GM18868 (cell line): Measurements from ENCODE around the gene ACY1.

Experiments
- ATAC-seq: cut with Tn5 transposase; IDR thresholded peaks from one replicate; pipeline ENCODE4 v1.9.1; 2021; ENCODE audit warnings: mild to moderate bottlenecking, moderate library complexity; ENCODE audit not compliant: unreplicated experiment

The ACY1 gene

DNA sequence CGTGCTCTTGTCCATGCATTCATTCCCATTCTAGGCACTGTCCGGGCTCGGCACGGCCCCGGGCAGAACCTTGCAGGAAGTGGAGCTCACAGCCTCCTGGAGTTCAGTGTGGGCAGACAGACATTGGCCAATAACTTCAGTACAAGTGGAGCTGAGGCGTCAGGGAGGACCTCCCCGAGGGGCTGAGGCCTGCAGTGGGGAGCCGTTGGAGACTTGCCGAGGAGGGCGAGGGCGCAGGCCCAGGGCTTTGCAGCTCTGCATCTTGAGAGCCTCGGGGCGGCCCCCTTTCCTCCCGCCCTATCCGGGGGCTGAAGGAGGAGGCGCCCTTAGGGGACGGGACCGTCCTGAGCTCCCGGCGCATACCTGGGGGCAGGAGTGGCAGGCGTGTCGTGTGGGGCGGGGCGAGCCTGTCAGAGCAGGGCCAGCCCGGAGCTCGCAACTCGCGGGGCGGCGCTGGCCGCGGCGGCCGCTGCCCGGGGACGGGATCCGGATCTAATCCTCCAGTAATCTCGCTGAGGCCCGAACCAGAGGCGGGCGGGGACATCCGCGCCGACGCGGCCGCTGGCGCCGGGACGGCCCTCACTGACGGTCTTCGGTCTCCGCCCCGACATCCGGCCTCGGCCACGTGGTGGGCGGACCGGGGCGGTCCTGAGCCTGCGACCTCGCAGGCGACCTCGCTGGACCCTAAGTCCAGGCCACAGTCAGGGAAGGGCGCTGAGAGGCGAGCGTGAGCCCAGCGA, at the start of gene ACY1:
Gene ACY1 (plus strand): TSS at position 698 of the 740 bp plus-strand sequence. CDS start 530 bp downstream, outside the sequence.
- peak; percentile 73 for ATAC-seq

DNA sequence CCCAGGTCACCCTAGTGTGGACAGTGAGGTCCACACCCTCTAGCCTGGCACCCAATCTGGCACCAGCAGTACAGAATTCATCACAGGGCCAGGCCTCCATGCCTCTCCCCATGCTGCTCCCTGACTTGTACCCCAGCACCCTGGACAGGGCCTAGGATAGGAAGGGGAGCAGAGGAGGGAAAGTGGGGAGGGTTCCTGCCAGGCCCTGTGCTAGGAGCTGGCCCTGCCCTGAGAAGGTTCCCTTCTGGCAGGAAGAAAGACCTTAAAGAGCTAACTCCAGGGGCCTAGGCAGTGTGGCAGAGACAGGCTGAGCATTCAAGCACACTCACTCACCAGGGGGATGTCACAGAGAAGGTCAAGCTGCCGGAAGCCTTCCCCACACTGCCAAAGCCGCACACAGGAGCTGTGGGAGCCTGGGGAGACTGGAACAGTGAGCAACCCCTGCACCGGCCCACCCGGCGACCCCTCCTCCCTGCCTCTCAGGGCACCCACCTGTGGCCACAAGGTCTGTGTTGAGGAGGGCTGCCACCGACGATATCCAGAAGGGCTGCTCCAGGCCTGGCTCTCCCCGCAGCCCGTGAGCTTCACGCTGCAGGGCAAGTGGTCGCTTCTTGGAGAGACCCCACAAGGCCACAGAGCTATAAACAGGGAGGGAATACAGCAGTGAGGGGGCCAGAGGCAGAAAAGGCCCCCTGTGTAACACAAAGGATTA, 49.0 kb upstream of the ACY1 start:
- no peak for ATAC-seq

DNA sequence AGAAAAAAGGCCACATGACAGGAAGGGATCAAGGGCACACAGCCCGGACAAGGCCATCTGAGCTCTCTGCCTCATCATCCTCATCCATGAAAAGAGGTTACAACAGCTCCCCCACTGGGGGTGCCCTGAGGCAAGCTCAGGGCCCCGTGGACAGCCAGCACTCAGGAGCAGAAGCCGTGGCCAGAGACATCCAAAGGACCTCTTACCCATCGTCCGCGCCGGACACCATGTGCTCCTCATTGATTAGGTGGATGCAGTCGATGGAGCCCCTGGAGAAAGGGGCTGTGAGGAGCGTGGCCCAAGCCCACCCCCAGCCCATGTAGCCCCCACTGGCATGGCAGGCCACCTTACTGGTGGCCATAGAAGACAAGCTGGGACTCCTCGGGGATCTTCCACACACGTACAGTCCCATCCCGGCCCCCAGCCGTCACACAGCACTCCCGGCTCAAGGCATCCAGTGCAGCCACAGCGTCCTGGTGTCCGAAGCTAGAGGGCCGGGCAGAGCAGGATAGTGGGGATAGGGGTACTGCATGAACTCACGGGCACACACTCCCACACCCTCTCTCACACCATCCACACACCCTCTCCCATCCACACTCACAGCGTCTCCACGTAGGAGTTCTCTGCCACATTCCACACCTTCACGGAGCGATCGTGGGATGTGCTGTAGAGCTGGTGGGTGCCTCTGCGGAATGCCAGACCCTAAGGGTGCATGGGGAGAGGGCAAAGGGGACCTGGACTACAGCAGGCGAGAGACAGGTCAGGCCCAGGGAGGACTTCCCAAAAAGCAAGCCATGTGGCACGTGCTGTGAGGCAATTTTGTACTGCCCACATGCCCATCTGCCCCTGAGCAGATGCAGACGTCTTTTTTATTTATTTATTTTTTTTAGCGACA, 48.1 kb upstream of the ACY1 start:
- ATAC-seq = no peak

DNA sequence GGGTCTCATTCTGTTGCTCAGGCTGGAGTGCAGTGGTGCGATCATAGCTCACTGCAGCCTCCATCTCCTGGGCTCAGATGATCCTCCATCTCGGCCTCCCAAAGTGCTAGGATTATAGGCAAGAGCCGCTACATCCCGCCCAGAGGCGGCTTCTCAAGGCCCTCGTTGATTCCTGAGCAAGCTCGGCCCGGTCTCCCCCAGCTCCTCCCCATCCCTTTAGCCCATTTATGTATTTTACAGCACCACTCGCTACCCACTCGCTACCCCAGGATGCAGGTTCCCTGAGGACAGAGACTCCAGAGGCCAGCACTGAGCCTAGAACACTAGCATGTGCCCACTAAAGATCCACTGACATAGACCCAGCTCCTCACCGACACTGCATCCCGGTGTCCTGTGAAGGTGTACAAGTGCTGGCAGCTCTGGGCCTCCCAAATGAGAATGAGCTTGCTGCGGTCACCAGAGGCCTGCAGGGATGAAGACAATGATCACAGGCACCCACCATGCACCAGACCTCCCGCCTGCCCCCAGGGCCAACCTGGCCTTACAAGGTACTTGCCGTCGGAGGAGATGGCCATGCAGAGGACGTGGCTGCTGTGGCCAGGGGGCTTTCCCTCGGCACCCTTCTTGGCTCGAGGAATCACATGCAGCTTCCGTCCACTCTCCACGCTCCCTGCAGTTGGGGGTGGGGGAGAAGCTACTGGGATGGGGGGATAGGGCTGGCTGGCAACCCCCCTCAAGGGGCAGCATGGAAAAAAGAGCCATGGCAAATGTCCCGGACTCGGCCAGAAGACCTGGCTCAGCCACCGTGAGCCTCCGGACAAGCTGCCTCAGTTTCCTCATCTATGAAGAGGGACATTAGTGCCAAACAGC, 47.2 kb upstream of the ACY1 start:
- ATAC-seq = no peak

DNA sequence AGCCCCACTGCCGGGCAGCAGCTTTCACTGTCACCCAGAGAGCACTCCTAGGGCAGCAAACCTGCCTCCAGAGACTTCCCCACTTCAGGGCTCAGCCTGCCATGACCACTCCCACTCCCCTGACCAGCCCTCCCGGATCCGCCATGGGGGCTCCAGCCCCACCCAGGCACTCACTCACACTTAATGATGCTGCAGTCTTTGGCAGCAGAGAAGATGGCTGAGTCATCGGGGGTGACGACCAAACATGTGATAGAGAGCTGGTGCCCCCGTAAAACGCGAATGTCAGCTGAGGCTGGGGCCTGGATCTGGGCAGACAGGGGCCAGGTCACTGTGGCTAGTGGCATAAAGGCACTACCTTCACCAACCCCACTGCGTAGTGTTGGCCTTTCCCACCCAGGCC, 46.3 kb upstream of the ACY1 start:
- ATAC-seq = no peak

DNA sequence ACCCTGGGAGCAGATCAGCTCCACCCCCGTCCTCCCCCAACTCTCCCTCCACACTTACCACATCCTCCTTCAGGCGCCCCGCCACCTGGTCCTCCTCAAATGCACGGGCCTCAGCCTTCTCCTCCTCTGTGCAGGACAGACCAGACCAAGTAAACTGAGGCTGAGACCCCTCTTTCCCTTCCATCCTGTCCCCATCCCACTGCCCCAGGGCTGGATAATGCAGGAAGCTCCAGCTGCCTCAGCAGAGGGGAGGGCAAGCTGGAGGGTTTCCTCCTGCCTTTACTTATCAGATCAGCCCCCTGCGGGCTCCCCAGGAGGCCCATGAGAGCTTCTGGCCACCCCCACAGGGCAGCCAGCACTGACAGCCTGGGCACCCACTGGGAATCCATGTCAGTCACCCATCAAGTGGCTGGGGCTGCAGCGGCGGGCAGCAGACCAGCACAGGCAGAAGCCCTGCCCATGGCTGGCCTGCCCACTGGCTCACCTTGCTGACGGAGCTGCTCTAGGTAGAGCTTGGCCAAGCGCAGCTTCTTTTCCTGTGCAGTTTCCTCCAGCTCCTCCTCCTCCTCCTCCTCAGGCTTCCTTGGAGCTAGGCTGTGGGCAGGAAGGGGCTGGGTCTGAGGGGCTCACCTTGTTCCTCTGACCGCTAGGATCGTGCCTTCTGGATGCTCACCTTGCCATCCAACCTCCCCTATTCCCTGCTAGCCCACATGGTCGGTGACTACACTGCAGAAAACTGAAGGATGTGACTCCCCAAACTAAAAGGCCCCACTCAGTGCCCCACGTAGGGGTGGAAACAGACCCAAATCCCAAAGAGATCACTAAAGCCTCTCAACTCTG, 45.5 kb upstream of the ACY1 start:
- ATAC-seq = no peak

DNA sequence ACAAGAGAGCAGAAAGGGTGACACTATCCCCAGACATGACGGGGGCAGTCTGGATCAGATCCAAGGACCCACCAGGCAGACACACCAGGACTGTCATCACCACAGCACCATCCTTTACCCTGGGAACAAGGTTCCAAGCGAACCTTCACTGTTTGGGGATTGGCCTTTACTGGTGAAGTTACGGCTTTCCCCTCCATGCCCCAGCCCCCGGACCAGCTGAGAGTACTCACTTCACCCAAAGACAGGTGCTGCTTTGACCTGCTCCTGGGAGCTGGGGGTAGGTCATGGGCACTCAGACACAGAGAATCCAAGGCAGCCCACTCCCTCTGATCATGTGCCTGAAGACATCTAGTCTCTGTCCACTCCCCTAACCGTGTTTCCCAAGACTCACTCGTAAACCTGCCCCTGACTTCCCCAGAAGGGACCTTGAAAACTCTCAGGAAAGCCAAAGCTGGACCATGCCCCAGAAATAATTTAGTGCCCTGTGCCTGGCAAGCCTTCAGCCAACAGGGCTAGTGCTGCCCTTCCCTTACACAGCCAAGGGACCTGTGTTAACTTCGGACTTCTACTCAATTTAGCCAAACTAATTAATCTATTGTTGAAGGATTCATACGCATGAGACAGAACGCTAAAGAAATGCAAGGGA, 44.4 kb upstream of the ACY1 start:
- no peak for ATAC-seq

DNA sequence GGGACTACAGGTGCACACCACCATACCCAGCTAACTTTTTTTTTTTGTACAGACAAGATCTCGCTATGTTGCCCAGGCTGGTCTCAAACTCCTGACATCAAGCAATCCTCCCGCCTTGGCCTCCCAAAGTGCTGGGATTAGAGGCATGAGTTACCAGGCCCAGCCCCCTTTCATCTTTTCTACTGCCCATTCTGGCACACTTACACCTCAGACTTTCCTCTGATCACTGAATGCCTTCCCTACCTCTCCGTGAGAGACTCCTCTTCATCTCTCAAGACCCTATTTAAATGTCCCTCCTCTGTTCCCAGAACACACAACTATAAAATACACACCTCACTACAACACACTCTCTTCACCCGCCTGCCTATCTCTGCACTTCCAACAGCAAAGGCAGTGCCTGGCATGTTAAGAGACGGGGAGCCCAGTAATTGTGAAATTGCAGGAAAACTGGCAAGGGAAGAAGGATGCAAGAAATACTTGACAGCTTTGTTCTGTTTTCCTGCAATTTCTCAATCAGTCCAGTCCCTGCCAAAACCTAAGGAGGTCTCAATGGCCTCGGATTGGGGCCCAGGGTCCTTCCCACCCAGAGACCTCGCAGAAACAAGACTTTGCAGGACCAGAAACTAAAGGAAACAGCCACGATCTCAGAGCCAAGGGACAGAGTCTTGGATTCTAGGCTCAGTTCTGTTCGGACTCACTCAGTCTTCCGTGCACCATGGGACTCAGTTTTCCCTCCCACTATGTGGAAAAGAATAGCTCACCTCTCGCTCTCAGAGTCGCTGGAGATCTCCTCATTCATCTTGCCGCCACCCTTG, 42.5 kb upstream of the ACY1 start:
- ATAC-seq = no peak

DNA sequence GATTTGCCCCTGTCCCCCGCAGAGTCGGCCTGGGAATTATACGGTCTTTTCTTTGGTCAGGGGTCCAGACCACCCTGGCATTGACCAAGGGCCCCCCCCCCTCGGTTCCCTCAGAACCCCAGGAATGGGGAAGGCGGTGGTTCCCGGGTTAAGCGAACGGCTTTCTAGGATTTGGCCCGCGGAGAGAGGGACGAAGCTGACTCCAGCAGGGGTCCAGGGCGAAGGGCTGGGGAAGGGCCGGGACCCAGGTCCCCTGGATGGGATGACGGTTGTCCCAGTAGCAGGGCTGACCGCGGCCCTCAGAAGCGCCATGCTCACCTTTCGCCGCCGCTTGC, 41.9 kb upstream of the ACY1 start:
- no peak for ATAC-seq

DNA sequence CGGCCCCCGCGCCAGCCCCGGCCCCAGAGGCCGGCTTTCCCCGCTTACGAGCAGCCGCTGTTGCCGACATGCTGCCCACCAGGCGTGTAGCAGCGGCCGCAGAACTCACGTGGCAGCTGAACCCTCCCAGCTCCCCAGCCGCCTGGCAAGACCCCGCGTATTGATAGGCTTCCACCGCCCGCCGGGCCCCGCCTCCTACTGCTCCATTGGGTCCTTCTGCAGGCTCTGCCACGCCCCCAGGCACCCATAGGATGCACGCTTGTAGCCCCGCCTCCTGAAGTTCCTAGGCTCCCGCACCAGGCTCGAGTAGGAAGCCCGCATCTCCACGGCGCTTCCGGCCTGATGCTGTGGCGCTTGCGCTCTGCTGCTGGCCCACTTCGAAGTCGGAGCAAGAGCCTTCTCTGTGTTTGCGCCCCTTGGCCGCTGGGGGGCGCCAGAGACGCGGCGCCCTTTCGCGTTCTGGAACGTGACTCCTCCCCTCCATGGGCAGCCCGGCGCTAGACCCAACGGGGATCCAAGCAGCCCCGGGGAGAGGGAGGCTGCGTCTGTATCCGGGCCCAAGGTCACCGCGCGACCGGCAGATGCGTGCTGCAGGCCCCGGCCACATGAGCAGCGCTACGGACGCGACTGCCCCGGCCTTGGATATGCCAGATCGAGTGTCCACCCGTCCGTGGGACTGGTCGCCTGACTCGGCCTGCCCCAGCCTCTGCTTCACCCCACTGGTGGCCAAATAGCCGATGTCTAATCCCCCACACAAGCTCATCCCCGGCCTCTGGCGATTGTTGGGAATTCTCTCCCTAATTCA, 41.3 kb upstream of the ACY1 start, which contains the start of the genes PARP3 and RRP9:
Gene PARP3 (plus strand): TSS at position 566 of the 805 bp plus-strand sequence. CDS start 993 bp downstream, outside the sequence.
Gene RRP9 (minus strand): TSS at position 107 of the 805 bp plus-strand sequence. CDS start 37 bp downstream, at position 70.
- peak; percentile 93 for ATAC-seq

DNA sequence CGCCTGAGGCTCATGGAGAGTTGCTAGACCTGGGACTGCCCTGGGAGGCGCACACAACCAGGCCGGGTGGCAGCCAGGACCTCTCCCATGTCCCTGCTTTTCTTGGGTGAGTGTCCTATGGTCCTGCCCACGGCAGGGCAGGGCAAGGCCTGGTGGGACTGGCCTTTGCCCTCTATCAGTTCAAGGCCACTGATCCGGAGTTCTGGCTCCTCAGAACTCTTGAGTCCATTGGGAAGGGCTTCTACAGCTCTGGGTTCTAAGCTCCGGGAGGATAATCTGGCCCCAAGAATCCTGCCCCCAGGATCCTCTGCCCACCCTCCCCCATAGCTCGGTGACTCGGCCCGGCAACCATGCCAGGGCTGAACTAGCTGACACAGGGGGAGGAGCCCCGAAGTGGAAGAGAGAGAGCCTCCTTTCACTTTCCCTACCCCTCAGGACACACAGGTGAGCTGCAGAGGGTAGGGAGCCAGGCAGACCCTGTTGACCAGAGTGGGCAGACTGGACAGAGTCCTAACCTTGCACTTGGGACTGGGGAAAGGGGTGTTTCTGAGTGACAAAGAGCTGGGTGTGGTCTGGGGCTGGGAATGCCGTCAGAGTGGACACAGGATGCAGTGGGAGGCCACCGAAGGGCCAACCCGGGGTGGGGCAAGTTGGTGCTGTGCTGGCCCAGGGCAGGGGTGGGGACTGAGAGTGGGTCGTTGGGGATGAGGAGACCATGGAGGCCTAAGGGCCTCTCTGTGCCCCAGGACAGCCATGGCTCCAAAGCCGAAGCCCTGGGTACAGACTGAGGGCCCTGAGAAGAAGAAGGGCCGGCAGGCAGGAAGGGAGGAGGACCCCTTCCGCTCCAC, 40.5 kb upstream of the ACY1 start:
- peak; percentile 36 for ATAC-seq

DNA sequence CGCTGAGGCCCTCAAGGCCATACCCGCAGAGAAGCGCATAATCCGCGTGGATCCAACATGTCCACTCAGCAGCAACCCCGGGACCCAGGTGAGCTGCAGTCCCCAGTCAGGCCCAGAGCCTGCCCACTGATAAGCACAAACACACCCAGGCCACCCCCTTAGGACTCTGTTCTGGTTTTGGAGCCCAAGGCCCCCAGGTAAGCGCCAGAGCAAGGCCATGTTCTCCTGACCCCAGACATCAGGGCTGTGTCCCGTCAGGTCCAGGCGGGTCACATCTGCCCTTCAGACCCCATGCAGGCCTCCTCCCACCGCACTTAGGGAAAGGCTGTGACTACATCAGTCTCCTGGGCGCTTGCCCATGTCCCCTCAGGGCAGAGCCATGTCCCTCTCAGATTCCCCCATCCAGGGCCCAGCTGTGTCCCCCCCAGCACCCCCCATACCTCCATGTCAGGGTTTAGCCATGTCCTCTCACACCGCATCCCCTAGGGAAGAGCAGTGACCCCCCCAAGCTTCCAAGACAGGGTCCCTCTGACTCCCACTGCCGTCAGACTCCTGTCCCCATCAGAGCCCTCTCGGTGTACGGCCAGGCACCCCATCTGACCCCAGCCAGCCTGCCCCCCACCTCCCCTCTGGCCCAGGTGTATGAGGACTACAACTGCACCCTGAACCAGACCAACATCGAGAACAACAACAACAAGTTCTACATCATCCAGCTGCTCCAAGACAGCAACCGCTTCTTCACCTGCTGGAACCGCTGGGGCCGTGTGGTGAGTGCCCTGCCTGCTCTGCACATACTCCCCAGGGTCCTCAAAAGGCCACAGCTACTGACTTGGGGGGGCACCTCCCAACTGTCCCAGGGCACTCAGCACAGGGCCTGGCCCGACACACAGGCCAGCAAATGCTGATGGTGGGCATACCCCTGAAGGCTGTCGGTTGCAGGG, 39.6 kb upstream of the ACY1 start:
- no peak for ATAC-seq

DNA sequence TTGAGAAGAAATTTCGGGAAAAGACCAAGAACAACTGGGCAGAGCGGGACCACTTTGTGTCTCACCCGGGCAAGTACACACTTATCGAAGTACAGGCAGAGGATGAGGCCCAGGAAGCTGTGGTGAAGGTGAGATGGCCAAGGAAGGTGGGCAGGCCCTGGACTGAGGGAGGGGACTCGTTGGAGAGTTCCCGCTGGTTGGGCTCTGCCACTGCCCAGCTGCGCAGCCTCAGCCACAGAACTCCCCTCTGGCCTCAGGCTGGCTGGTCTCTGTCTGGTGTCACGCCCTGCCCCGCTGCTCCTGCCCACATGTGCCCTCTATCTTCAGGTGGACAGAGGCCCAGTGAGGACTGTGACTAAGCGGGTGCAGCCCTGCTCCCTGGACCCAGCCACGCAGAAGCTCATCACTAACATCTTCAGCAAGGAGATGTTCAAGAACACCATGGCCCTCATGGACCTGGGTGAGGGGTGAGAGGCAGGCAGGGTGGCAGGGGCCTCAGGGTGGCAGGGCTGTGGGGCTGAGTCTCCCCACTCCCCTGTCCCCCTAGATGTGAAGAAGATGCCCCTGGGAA, 38.8 kb upstream of the ACY1 start:
- no peak for ATAC-seq

DNA sequence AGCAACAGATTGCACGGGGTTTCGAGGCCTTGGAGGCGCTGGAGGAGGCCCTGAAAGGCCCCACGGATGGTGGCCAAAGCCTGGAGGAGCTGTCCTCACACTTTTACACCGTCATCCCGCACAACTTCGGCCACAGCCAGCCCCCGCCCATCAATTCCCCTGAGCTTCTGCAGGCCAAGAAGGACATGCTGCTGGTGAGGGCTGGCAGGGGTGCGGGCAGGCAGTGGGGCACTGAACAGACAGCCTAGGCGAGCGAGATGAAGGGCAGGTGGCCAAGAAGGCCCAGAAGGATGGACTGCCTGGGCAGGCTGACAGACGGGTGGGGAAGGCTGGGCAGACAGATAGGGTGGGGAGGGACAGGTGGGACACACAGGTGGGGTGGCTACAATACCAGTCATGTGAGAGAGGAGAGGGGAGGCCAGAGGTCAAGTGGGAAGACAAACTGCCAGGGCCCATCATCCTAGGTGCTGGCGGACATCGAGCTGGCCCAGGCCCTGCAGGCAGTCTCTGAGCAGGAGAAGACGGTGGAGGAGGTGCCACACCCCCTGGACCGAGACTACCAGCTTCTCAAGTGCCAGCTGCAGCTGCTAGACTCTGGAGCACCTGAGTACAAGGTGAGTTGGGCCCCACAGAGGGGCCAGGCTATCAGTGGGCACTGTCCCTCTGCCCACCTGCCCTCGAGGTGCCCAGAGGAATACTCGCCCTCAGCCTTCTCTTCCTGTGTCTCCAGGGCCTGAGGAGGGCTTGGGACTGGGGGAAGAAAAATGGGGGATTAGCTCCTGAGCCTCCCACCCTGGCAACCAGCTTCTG, 38.1 kb upstream of the ACY1 start:
- ATAC-seq = no peak
